Prostate gland (tissue), 2 donors: ENCODE measurements around the gene SLC39A11.

Source experiments
- CTCF ChIP-seq, 4 experiments: fragments of 200-600 bp in 2 of 4; fragments of 450-650 bp in 2 of 4; sonication (generic) in 2 of 4; IDR thresholded peaks; 1 replicate in 3 of 4; 2 replicates in 1 of 4; pipeline ENCODE4 v1.5.1; 2016 to 2019; ENCODE audit warnings: antibody characterized with exemption in 4 of 4, mild to moderate bottlenecking in 2 of 4, moderate library complexity in 2 of 4
- POLR2A ChIP-seq: fragments of 450-650 bp; IDR thresholded peaks from one replicate; pipeline ENCODE4 v1.6.1; 2016; ENCODE audit warnings: antibody characterized with exemption, mild to moderate bottlenecking

DNA sequence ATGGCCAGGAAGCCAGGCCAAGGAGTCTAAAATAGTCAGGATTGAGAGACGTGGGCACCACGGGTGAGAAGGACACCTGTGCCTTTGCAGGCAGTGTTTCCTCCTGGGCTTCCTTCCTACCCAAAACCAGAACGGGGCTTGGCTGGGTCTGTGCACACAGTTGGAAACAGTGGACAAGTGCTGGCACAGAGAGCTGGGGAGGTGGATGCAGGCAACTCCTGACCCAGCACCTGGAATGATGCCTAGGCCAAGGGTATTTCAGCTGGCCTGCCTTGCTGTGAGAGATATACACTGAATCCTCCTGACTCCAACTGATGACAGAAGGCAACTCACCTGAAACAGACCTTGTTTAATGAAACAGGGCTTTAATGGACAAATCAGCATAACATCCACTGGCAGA lies 186.2 kb downstream of the SLC39A11 start:
- TF ChIP-seq CTCF (IDR thresholded peaks at IDR 0.05): no peak
- no peak for TF ChIP-seq POLR2A
